ENCODE data around the gene OXCT1.
"Not testable (repeated sequence)": the region's sequence is repeated elsewhere in the genome, so short reads cannot be mapped to it uniquely, and the experiment has no call there.

OXCT1 gene

GRCh38 chr5:41722359-41722950 lies 147.8 kb downstream of the OXCT1 start:
- DNase-seq (ENCODE audit: low read depth, low spot score), result no peak

GRCh38 chr5:41721516-41721915 lies 148.7 kb downstream of the OXCT1 start:
- no peak for DNase-seq (ENCODE audit: low read depth, low spot score)

DNA sequence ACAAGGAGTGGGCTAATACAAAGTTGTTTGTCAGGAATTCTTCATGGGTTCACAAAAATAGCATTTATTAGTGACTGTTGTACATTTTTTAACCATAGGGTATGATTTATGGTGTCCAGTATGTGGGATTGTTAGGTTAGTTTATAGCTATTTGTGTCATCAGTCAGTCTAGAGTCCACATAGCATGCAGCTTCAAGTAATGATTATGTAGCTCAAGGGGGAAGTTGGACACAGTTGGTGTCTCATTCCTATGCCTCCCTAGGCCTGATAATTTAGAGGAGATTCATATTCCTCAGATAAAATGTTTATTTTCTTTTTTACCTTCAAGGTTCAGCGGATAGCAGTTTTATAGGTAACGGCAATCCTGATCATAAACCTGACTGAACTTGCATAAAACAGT lies 153.8 kb downstream of the OXCT1 start:
- DNase-seq (ENCODE audit: low read depth, low spot score), result no peak

- DNase-seq (ENCODE audit: low read depth, low spot score), result not testable (repeated sequence)
Measured at GRCh38 chr5:41714446-41714845, 155.8 kb downstream of the OXCT1 start.

GRCh38 chr5:41708604-41708940 lies 161.7 kb downstream of the OXCT1 start:
- DNase-seq (ENCODE audit: low read depth, low spot score), result no peak

DNA sequence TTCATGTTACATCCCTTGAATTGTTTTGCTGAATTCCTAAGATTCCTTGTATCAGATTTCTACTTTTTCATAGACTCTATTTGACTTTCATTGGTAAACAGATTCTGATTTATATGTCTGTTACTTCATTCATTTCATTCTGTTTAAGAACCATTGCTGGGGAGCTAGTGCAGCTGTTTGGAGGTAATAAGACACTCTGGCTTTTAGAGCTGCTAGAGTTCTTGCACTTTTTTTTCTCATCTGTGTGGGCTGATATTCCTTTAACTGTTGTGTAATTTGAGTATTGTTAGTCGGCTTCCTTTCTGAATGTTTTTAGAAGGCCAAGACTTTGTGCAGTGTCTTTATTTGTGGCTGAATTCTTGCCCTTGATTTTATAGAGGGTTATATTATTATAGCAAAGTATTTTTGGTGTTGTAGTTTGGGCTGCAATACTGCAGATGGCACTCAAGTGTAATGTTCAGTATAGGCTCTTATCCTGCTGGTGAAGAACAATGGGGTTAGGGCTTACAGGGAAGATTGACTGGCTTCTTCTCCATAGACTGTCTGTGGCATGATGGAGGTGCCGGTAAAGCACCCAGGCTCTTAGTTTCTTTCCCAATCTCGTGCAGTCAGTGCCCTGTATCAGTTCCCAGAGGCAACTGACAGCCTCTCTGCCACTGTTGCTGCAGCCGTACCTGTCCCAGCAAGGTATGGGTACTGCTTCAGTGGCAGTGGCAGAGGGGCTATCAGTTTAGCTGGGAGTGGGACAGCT lies 162.2 kb downstream of the OXCT1 start:
- DNase-seq (ENCODE audit: low read depth, low spot score), result peak; percentile 37

GRCh38 chr5:41695920-41696582 lies 174.2 kb downstream of the OXCT1 start:
- DNase-seq (ENCODE audit: low read depth, low spot score), result no peak

DNA sequence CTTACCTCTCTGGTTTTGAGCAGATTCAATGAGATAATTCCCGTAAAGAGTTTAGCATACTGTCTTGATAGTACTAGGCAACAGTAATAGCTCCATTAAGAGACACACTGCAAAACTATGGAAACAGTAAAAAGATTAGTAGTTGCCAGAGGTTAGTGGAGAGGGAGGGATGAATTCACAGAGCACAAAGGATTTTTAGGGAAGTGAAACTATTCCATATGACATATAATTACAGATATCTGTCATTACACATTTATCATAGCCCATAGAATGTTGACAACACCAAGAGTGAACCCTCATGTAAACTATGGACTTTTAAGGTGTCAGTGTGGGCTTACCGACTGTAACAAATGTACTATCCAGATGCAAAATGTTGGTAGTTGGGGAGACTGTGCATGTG lies 183.5 kb downstream of the OXCT1 start:
- no peak for DNase-seq (ENCODE audit: low read depth, low spot score)

DNA sequence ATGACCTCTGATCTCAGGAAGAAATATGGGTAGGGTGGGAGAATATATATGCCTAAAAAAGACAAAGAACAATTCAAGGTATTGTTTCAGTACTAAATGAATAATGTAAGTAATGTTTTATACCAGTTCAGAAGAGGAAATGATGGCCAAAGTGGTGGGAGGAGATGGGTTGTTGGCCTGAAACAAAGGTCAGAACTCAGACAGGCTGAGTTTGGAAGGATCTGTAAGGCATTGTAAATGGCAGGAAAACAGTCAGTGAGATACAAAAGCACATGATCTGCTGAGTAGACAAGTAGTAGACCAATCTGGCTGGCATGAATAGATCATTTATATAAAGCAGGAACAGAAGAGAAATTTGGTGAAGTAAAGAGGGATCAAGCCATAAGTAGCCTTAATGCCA lies 184.0 kb downstream of the OXCT1 start:
- DNase-seq (ENCODE audit: low read depth, low spot score), result no peak

DNA sequence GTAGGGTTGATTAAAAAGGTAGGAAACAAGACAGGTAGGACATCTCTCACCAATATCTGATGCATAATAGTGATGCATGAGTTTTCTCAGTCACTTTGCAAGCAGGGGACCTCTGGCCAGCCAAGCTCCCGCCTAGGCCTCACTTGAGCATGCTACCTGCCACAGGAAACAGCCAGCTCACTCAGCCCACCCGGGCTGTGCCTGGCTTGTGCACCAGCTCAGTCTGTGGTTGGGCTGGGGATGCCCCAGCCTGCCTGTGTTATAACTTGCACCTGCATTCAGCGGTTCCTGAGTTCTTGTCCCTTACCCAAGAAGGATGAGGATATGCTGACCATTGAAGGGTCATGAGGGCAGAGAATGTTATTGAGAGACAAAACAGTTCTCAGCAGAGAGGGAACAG lies 187.0 kb downstream of the OXCT1 start:
- no peak for DNase-seq (ENCODE audit: low read depth, low spot score)

GRCh38 chr5:41682641-41683040 lies 187.6 kb downstream of the OXCT1 start:
- no peak for DNase-seq (ENCODE audit: low read depth, low spot score)

GRCh38 chr5:41681840-41682239 lies 188.4 kb downstream of the OXCT1 start:
- DNase-seq (ENCODE audit: low read depth, low spot score), result no peak
